HUDEP-2 (cell line): ENCODE measurements around the gene PLPP3.
"Not testable (repeated sequence)": the region's sequence is repeated elsewhere in the genome, so short reads cannot be mapped to it uniquely, and the experiment has no call there.

ENCODE experiments used
- DNase-seq, 76 experiments: peaks; one replicate each; lab custom pipeline; 2025; ENCODE audit not compliant: unreplicated experiment in 76 of 76; lab: John Stamatoyannopoulos, UW

PLPP3 gene

DNA sequence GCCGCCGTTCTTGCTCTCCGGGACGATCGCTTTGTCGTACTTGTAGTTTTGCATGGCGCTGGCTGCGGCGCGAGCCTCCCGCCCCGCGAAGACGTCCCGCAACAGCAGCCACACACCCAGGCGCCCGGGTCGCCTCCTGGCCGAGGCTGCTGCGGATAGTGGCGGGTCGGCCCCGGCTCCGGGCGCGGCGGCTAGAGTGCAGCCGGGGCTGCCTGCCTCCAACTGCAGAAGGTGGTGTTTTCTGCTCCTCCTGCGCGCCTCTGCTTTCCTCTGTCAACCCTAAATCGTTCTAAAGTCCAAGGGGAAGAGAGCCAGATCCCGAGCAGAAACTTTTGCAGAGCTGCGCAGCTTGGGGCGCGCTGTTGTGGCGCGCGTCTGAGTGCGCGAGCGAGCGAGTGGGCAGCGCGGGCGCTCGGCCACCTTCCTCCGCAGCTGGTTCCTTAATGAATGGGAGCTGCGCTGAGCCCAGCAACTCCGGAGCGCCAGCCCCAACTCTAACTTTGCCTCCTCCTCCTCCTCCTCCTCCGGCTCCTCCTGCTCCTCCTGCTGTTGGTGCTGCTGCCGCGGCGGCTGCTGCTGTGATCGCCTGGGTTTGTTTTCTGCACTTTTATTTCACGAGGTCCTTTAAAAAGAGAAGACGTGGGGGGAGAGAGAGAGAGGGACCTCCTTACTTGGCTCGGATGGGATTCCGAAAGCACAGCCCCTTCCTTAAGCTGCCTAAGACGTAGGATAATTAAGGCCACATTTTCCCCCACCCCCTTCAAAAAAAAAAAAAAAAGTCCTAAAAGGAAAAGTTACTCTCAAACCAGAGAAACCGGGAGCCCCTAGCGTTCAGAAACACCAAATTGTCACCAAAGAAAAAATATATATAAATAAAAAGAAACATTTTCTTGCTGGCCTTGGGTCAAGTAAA is at the start of gene PLPP3:
Gene PLPP3, minus strand, starts transcription at position 601 of the 913 bp plus-strand sequence. Its CDS starts 547 bp downstream, at position 54.
- peak in 8 of 76 experiments; percentile 1 to 33 (median 10) for DNase-seq

DNA sequence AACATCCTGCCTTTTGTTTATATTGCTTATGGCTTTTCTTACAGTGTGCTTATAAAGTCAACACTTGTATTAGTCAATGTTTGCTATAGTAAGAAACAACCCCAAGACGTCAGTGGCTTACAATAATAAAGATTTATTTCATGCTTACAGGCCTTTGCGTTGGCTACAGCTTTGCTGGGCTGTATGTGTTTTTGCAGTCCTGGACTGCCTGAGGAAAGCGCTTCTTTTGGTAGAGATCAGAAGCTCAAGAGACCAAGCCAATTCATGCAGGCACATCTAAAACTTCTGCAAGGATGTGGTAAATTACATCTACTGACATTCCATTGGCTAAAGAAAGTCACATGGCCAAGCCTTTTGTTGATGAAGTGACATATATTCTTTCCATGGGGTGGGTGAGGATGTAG is 48.3 kb upstream of the PLPP3 start:
- no peak for DNase-seq

DNA sequence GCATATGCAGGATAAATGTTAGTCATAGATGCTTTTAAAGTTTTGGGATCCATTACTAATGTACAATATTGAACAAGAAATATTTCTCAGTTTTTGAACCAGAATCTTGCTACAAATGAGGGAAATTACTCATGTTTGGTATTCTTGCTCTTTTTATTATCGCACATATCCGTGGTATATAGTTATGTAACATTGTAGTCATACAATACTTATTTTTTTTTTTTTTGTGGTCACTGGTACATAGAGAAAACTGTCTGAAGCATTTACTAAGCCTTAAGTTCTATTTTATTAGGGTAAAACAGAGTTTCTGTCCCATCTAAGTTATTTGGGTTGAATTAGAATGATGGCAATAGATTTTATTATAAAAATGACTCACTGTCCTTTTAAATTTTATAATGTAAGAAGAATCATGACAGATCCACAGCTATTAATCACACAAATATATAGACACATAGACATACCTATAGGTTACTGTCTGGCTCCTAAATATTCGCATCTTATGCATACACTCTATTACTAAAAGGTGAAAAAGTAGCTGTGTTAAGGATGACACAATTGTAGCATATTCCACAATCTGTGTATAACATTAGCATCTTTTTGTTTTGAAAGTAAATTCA is 47.8 kb upstream of the PLPP3 start:
- no peak for DNase-seq

DNA sequence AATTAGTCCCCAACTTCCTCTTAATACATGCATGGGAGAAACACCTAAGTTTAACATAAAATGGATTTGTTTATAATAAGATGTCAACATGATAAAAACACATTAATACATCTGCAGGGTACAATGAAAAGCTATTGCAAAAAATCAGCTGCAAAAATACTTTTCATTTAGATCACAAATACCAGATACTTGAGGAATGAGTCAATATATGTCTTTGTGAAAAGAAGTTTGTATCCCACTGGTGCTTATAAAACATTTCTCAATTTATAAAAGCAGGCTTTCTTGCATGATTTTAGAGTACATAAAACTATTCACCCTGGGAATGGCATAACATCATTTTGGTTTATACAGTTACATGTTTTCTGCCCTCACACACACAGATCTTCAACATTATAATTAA is 47.2 kb upstream of the PLPP3 start:
- no peak for DNase-seq

DNA sequence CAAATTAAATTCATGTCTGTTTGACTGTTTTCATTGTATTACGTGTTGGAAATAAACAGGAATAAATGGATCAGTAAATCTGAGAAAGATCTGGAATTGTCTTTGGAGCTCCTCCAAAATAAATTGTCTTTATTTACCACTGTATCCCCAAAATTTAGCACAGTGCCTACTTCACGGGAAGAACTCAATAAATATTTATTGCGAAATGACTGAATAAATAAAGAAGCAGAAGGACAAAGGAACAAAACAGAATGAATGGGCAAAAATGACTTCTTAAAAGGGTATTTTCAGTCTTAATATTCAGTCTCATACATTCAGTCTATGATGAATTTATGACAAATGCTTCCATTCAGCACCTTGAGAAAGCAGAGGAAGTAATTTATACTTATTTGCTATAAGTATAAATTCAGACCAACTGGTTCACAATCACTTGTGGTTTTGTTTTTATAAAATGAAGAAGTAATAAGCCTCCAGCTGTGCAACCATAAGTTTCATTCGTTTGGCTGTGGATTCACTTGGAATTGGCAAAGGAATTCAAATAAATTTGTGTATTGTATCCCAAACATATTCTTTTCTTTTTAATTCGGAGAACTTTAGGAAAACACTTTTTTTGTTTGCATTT is 46.6 kb upstream of the PLPP3 start:
- no peak for DNase-seq

DNA sequence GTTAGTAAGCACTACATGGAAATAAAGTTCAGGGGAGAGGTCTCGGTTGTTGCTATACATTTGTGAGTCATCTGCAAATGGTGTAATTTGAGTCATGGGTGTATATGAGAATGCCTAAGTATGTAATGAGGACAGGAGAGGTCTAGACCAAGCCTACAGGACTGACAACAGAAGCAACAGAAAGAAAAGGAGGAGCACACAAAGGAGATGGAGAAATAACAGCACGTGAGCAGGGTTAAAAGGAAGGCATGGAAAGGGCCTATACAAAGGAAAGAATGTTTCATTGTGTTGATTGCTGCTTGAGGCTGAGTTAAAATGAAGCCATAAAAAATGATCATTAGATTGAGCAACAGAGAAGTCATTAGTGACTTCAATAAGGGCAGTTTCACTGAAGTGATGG is 37.8 kb upstream of the PLPP3 start:
- no peak for DNase-seq

DNA sequence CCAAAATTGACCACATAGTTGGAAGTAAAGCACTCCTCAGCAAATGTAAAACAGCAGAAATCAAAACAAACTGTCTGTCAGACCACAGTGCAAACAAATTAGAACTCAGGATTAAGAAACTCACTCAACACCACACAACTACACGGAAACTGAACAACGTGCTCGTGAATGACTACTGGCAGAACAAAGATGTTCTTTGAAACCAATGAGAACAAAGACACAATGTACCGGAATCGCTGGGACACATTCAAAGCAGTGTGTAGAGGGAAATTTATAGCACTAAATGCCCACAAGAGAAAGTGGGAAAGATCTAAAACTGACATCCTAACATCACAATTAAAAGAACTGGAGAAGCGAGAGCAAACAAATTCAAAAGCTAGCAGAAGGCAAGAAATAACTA is 31.4 kb upstream of the PLPP3 start:
- DNase-seq = not testable (repeated sequence)

DNA sequence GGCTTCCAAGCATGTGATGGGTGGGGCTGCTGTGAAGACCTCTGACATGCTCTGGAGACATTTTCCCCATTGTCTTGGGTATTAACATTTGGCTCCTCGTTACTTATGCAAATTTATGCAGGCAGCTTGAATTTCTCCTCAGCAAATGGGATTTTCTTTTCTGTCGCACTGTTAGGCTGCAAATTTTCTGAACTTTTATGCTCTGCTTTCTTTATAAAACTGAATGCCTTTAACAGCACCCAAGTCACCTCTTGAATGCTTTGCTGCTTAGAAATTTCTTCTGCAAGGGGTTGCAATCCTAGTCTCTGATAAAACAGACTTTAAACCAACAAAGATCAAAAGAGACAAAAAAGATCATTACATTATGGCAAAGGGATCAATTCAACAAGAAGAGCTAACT is 30.7 kb upstream of the PLPP3 start:
- DNase-seq = not testable (repeated sequence)

DNA sequence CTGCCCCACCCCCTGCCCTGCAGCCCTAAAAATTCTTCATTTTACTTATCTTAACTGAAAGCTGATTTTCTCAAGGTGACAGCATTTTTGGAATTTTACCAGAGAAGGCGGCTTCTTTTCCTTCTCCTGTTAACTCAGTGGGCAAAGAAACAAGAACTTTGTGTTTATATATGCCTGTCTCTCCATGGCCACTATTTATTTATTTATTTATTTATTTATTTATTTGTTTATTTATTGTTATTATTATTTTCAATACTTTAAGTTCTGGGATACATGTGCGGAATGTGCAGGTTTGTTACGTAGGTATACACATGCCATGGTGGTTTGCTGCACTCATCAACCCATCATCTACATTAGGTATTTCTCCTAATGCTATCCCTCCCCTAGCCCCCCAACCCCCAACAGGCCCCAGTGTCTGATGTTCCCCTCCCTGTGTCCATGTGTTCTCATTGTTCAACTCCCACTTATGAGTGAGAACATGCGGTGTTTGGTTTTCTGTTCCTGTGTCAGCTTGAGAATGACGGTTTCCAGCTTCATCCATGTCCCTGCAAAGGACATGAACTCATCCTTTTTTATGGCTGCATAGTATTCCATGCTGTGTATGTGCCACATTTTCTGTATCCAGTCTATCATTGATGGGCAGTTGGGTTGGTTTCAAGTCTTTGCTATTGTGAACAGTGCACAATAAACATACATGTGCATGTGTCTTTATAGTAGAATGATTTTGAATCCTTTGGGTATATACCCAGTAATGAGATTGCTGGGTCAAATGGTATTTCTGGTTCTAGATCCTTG is 16.2 kb upstream of the PLPP3 start:
- DNase-seq = not testable (repeated sequence)

DNA sequence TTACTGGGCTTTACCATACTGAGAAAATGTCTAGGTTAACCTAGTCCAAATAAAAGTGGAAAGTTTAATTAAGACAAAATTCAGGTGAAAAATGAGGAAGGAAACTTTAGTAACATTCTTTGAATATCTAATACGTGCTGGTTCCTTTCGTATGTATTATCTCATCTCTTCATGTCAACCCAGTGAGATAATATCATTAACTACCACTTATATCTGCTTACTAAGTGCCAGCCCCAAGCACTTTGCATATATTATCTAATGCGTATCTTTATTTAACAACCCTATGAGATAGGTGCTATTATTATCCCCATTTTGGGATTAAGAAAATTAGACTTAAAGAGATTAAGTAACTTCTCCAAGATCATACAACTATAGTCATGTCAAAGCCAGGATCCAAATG is 12.5 kb upstream of the PLPP3 start:
- no peak for DNase-seq

DNA sequence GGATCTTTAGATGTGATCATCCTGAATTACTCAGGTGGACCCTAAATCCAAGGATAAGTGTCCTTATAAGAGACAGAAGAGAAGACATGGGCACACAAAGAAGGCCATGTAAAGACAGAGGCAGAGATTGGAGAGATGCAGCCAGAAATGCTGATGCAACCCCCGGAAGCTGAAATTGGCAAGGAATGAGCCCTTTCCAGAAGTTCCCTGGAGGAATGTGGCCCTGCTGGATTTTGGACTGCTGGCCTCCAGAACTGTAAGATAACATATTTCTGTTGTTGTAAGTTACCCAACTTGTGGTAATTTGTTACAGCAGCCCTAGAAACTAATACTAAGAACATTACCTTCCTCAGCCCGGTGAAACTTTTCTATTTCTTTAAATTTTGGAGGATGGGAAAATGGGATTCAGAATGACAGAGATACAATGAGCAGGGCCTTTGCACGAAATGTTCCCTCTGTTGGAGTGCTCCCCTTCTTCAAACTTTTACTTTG is 11.2 kb upstream of the PLPP3 start:
- DNase-seq = no peak

DNA sequence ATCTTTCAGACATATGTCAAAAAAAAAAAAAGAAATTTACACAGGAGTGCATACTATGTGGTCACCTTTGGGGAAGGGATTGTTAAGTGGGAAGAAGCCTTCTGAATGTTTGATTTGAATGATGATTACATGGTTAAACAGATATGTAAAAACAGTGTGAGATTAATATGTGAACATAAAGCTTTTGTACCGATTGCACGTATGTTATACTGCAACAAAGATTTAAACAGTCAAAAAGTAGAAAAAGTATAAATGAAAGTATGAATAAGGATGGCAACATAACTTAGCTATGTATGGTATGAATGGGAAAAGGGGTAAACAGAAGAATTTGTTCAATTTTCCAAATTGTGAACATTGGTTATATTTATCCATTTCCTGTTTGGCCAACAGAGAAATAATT is 10.0 kb upstream of the PLPP3 start:
- no peak for DNase-seq

DNA sequence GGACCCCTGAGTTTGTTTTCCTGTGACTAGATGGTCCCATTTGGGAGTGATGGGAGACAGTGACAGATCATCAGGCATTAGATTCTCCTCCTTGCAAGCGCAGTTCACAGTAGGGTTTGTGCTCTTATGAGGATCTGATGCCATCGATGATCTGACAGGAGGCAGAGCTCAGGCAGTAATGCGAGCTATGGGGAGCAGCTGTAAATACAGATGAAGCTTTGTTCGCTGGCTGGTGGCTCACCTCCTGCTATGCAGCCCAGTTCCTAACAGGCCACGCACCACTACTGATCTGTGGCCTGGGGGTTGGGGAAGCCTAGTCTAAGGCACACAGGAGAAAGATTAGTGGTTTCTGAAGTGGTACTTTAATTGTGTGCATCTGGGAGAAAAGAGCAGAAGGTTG is 7.1 kb upstream of the PLPP3 start:
- DNase-seq = no peak

DNA sequence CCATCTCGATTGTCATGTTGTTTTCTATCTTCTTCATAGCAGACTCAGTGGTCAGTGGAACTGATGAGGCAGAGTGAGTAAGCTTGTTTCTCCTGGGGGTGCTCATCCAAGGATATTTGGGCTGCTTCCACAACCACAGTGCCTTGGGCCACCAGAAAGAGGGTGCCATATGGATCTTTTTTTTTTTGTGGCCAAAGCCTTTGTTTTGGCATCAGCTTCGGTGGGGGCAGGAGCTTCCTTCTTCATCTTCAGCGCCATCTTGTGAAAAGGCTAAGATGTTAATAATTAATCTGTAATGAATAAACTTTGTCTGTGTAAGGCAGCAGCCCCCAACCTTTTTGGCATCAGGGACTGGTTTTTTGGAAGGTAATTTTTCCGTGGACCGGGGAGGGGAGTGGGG is 6.6 kb upstream of the PLPP3 start:
- no peak for DNase-seq

DNA sequence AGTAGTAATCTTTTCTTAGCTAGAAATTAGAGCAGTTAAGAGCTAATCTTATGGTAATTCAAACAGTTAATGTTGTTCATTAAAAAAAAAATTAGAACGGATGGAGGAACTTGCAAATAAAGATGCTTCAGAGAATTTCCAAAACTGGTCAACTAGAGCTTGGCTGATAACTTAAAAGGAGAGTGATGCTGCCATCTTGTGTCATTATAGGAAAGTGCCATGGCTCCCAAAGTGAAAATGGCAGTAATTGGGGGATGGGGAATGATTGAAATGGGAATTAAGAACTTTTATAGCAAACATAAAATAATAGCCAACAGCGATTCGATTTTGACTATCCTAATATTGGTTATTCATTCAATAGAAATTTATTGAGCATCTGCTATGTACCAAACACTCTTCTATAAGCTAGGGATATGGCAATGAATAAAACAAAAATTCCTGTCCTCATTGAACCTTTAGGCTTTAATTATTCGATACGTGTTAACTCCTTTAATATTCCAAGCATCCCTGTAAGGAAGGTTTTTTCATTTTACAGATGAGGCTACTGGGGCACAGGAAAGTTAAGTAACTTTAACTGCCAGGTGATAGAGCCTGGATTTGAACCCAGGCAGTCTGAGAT is 5.7 kb upstream of the PLPP3 start:
- peak in 13 of 76 experiments; percentile 2 to 37 (median 5) for DNase-seq

DNA sequence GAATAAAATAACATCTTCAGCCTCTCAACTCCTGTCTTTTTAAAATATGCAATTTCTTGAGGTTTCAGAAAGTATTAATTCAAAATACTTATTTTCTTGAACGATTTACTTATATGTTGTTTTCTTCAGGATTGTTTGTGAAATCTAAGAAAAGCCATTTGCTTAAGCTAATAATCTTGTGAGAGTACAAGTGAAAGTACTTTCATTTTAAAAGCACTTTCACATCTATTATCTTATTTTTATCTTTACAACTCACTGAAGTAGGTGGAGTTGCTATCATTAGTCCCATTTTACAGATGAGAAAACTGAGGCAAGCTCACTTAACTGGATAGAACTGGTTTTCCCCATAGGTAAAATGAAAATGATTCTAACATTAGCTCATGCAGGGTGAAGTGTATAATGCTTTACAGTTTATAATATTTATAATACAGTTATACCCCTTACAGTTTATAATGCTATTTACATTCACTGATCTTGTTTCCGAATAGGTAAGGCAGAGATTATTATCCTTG is 4.7 kb upstream of the PLPP3 start:
- no peak for DNase-seq

DNA sequence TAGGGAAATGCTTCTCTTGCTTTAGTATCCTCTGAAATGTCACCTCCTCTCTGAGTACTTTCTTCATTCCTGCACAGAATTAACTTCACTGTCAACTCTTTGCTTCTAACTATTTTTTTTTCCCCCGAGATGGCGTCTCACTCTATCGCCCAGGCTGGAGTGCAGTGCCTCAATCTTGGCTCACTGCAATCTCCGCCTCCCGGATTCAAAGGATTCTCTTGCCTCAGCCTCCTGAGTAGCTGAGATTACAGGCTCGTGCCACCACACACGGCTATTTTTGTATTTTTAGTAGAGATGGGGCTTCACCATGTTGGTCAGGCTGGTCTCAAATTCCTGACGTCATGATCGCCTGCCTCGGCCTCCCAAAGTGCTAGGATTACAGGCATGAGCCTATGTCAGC is 1.4 kb upstream of the PLPP3 start:
- DNase-seq = no peak

DNA sequence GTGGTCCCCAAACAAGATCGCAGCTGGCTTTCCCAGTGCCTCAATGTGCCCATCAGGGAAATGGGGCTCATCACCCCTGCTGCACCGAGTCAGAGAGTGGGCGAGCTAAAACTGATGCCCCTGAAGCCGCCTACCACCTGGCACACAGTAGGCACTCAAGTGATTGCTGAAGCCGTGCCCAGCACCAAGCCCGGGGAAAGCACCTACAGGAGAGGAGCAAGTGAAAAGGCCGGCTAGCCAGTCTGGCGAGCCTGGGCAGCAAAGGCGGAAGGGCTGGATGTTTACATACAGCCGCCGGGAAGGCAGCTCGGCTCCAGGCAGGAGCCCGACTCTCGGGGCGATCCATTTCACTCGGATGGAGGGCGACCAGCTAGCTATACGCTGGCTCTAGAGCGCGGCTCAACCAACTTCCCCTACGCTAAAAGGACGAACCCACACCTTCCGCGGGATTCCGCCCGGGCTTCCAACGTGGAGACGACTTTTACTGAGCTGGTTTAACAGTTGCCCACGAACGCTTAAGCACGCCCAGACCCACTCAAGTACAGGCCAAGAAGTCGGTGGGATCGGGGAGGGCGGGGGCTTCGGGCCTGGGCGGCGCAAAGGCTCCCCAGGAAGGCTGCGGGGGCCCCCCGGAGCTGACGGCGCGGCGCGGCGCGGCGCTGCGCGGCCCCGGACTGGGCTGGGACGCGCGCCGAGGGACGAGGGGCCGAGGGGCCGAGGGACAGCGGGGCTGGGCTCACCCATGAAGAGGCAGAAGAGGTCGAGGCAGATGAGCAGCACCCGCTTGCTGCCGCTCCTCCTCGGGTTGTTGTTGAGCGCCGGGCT is 1.0 kb downstream of the PLPP3 start:
- DNase-seq = peak in 2 of 76 experiments; percentile 3
